GM23338 (cell line): ENCODE results near the gene FBLN5. TPM values are rescaled to one million over a fixed set of nuclear protein-coding genes. Genes with fewer than 3 reads are reported as not detected.

Source experiments
- ATAC-seq: fragments of 200-7000 bp; cut with Tn5 transposase; 3 replicates; pipeline ENCODE4 v1.9.1; 2020
- DNase-seq: peaks from one replicate; pipeline ENCODE4 v3.0.0-alpha.2; 2015; ENCODE audit warnings: low spot score
- H2AFZ ChIP-seq: fragments of 200-600 bp; sonication (generic); 2 replicates; pipeline ENCODE4 v1.8.0; 2016; ENCODE audit warnings: antibody characterized with exemption, mild to moderate bottlenecking, moderate library complexity
- H3F3A ChIP-seq: fragments of 200-600 bp; sonication (generic); replicated peaks from 2 replicates; pipeline ENCODE4 v1.8.0; 2017; ENCODE audit warnings: antibody characterized with exemption, mixed run types, low read depth
- H3K27ac ChIP-seq: fragments of 200-600 bp; sonication (generic); 2 replicates; pipeline ENCODE4 v1.6.1; 2016; ENCODE audit warnings: low read depth
- H3K27me3 ChIP-seq: fragments of 200-600 bp; sonication (generic); 2 replicates; pipeline ENCODE4 v1.8.0; 2016; ENCODE audit warnings: mild to moderate bottlenecking, mixed run types, moderate library complexity; ENCODE audit not compliant: insufficient read depth
- H3K36me3 ChIP-seq: fragments of 200-600 bp; sonication (generic); 2 replicates; pipeline ENCODE4 v1.8.0; 2016; ENCODE audit warnings: mild to moderate bottlenecking; ENCODE audit not compliant: insufficient read depth
- H3K4me1 ChIP-seq: fragments of 200-600 bp; sonication (generic); 2 replicates; pipeline ENCODE4 v1.8.0; 2016; ENCODE audit warnings: mild to moderate bottlenecking, moderate library complexity; ENCODE audit not compliant: insufficient read depth
- H3K4me2 ChIP-seq: fragments of 200-600 bp; sonication (generic); 2 replicates; pipeline ENCODE4 v1.7.1; 2017; ENCODE audit warnings: mixed run types
- H3K4me3 ChIP-seq: fragments of 200-600 bp; sonication (generic); 2 replicates; pipeline ENCODE4 v1.6.1; 2016; ENCODE audit warnings: mixed run types
- H3K79me2 ChIP-seq: fragments of 200-600 bp; sonication (generic); replicated peaks from 2 replicates; pipeline ENCODE4 v1.8.0; 2017; ENCODE audit warnings: mild to moderate bottlenecking; ENCODE audit not compliant: insufficient read depth
- H3K9me2 ChIP-seq: fragments of 200-600 bp; sonication (generic); 2 replicates; pipeline ENCODE4 v1.8.0; 2017; ENCODE audit not compliant: insufficient read depth
- H4K20me1 ChIP-seq: fragments of 200-600 bp; sonication (generic); replicated peaks from 2 replicates; pipeline ENCODE4 v1.8.0; 2017; ENCODE audit warnings: mild to moderate bottlenecking; ENCODE audit not compliant: insufficient read depth
- H3K27ac Mint-ChIP-seq: 2 replicates; pipeline ENCODE4 v1.8.0; 2020; ENCODE audit warnings: inconsistent platforms, mild to moderate bottlenecking, moderate library complexity, mixed read lengths
- H3K27me3 Mint-ChIP-seq: 3 replicates; pipeline ENCODE4 v1.8.0; 2022; ENCODE audit warnings: low read depth, mild to moderate bottlenecking, moderate library complexity, mixed read lengths, inconsistent platforms; ENCODE audit not compliant: insufficient read depth, poor library complexity
- H3K36me3 Mint-ChIP-seq: 3 replicates; pipeline ENCODE4 v1.8.0; 2021; ENCODE audit warnings: low read depth, mild to moderate bottlenecking, inconsistent platforms, moderate library complexity, mixed read lengths
- H3K4me1 Mint-ChIP-seq: 3 replicates; pipeline ENCODE4 v1.8.0; 2020; ENCODE audit warnings: mild to moderate bottlenecking, inconsistent platforms, mixed read lengths
- H3K4me3 Mint-ChIP-seq: 3 replicates; pipeline ENCODE4 v1.8.0; 2021; ENCODE audit warnings: moderate library complexity, mild to moderate bottlenecking, inconsistent platforms, mixed read lengths
- H3K9me3 Mint-ChIP-seq: 3 replicates; pipeline ENCODE4 v1.8.0; 2020; ENCODE audit warnings: moderate library complexity, mild to moderate bottlenecking, inconsistent platforms, mixed read lengths
- CREB1 ChIP-seq: fragments of 250-450 bp; sonication (Bioruptor Pico); IDR thresholded peaks from 2 replicates; pipeline ENCODE4 v1.5.0; 2020; ENCODE audit warnings: low read depth, mild to moderate bottlenecking, moderate library complexity
- ETS1 ChIP-seq: IDR thresholded peaks from 2 replicates; pipeline ENCODE4 v1.6.1; 2016; ENCODE audit warnings: antibody characterized with exemption
- EZH2 ChIP-seq: fragments of 200-600 bp; sonication (generic); IDR thresholded peaks from one replicate; pipeline ENCODE4 v1.8.0; 2017; ENCODE audit warnings: antibody characterized with exemption, mild to moderate bottlenecking, low read depth; ENCODE audit not compliant: unreplicated experiment
- POLR2AphosphoS5 ChIP-seq: IDR thresholded peaks from 2 replicates; pipeline ENCODE4 v1.6.1; 2016; ENCODE audit warnings: antibody characterized with exemption, low read depth
- ZNF114 ChIP-seq: fragments of 250-450 bp; sonication (Bioruptor Pico); IDR thresholded peaks from 2 replicates; pipeline ENCODE4 v1.5.0; 2020; ENCODE audit warnings: mild to moderate bottlenecking, moderate library complexity
- ZNF331 ChIP-seq: fragments of 250-450 bp; sonication (Bioruptor Pico); IDR thresholded peaks from 2 replicates; pipeline ENCODE4 v1.5.0; 2020; ENCODE audit warnings: low read depth, mild to moderate bottlenecking, moderate library complexity
- ZNF462 ChIP-seq: fragments of 250-450 bp; sonication (Bioruptor Pico); IDR thresholded peaks from 2 replicates; pipeline ENCODE4 v1.5.0; 2020; ENCODE audit warnings: mild to moderate bottlenecking, moderate library complexity
- polyA plus RNA-seq: library from polyadenylated mRNA; unstranded; fragments of >200 nt; fragmentation: Nextera tagmentation; extraction: Ambion mirVana; gene quantifications from 2 replicates; pipeline ENCODE4 v1.2.1, GENCODE V29; 2016
- total RNA-seq: library from RNA; depleted of rRNA; stranded (reverse); fragments of >200 nt; shearing (Covaris generic); gene quantifications from 2 replicates; pipeline ENCODE4 v1.2.3, GENCODE V29; 2014
- TF ChIP-seq, protein P1 (sequence below), 2 experiments: fragments of 200-600 bp in 1 of 2; sonication (generic) in 1 of 2; conservative IDR thresholded peaks; 2 replicates each; pipeline versions ENCODE4 v1.5.1 to v1.6.1; 2016 to 2017; ENCODE audit warnings: antibody characterized with exemption in 2 of 2, low read depth in 2 of 2, mild to moderate bottlenecking in 2 of 2, moderate library complexity in 1 of 2
- TF ChIP-seq, protein P2 (sequence below): IDR thresholded peaks from one replicate; pipeline ENCODE4 v1.6.1; 2018; ENCODE audit warnings: antibody characterized with exemption; ENCODE audit not compliant: unreplicated experiment

FBLN5 gene
- total and polyA plus RNA-seq, 2 experiments from 2014 or later, result 4.3 to 4.9 TPM

GRCh38 chr14:91920526-91920925, 27.0 kb downstream of the FBLN5 start:
- no peaks in the 10 kb centered on the region for H3F3A ChIP-seq
- no peak for TF ChIP-seq EZH2
- H3K27ac Mint-ChIP-seq, result no peak overlapping the region
- H3K4me3 Mint-ChIP-seq, result no peak overlapping the region
- no peaks in the 10 kb centered on the region for H4K20me1 ChIP-seq
- no peaks in the 10 kb centered on the region for H3K27me3 ChIP-seq
- no peaks in the 10 kb centered on the region for H3K36me3 ChIP-seq
- no peak overlapping the region for H3K4me2 ChIP-seq
- H3K36me3 Mint-ChIP-seq, result no peaks in the 10 kb centered on the region
- no peaks in the 10 kb centered on the region for H3K79me2 ChIP-seq
- no peak overlapping the region for H3K4me3 ChIP-seq
- H3K4me1 ChIP-seq, result no peaks in the 10 kb centered on the region
- no peak for DNase-seq
- H3K9me3 Mint-ChIP-seq, result no peaks in the 10 kb centered on the region
- no peaks in the 10 kb centered on the region for H3K4me1 Mint-ChIP-seq
- peaks cover 2% of the 10 kb centered on the region for H3K27me3 Mint-ChIP-seq
- H3K9me2 ChIP-seq, result 0 out of 2 replicates have a peak, but pooled peaks cover 5% of the 10 kb centered on the region
- H3K27ac ChIP-seq, result no peak overlapping the region
- ATAC-seq, result no peak
- H2AFZ ChIP-seq, result no peak overlapping the region

GRCh38 chr14:91919814-91920213, 27.7 kb downstream of the FBLN5 start:
- DNase-seq, result no peak
- ATAC-seq, result no peak
- no peaks in the 10 kb centered on the region for H4K20me1 ChIP-seq
- TF ChIP-seq POLR2AphosphoS5, result no peak
- no peak for TF ChIP-seq ETS1
- no peak for TF ChIP-seq ZNF114 (CRISPR knock-in tag)
- TF ChIP-seq CREB1 (CRISPR knock-in tag), result no peak
- no peak for TF ChIP-seq ZNF331 (CRISPR knock-in tag)
- no peak for TF ChIP-seq EZH2
- TF ChIP-seq, protein P1, sequence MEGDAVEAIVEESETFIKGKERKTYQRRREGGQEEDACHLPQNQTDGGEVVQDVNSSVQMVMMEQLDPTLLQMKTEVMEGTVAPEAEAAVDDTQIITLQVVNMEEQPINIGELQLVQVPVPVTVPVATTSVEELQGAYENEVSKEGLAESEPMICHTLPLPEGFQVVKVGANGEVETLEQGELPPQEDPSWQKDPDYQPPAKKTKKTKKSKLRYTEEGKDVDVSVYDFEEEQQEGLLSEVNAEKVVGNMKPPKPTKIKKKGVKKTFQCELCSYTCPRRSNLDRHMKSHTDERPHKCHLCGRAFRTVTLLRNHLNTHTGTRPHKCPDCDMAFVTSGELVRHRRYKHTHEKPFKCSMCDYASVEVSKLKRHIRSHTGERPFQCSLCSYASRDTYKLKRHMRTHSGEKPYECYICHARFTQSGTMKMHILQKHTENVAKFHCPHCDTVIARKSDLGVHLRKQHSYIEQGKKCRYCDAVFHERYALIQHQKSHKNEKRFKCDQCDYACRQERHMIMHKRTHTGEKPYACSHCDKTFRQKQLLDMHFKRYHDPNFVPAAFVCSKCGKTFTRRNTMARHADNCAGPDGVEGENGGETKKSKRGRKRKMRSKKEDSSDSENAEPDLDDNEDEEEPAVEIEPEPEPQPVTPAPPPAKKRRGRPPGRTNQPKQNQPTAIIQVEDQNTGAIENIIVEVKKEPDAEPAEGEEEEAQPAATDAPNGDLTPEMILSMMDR (conservative IDR thresholded peaks at IDR 0.05; ENCODE audit: low read depth in 2 of 2), result no peak
- TF ChIP-seq, protein P2, sequence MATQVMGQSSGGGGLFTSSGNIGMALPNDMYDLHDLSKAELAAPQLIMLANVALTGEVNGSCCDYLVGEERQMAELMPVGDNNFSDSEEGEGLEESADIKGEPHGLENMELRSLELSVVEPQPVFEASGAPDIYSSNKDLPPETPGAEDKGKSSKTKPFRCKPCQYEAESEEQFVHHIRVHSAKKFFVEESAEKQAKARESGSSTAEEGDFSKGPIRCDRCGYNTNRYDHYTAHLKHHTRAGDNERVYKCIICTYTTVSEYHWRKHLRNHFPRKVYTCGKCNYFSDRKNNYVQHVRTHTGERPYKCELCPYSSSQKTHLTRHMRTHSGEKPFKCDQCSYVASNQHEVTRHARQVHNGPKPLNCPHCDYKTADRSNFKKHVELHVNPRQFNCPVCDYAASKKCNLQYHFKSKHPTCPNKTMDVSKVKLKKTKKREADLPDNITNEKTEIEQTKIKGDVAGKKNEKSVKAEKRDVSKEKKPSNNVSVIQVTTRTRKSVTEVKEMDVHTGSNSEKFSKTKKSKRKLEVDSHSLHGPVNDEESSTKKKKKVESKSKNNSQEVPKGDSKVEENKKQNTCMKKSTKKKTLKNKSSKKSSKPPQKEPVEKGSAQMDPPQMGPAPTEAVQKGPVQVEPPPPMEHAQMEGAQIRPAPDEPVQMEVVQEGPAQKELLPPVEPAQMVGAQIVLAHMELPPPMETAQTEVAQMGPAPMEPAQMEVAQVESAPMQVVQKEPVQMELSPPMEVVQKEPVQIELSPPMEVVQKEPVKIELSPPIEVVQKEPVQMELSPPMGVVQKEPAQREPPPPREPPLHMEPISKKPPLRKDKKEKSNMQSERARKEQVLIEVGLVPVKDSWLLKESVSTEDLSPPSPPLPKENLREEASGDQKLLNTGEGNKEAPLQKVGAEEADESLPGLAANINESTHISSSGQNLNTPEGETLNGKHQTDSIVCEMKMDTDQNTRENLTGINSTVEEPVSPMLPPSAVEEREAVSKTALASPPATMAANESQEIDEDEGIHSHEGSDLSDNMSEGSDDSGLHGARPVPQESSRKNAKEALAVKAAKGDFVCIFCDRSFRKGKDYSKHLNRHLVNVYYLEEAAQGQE, result no peak
- TF ChIP-seq ZNF462 (CRISPR knock-in tag), result no peak

More at GRCh38 chr14:91919814-91920213, 27.7 kb downstream of the FBLN5 start:
- Mint-ChIP-seq H3K27me3 (peaks cover 2% of the 10 kb centered on the region), H3K4me1 (no peaks in the 10 kb centered on the region), H3K27ac (no peak overlapping the region), H3K4me3 (no peak overlapping the region), H3K9me3 (no peaks in the 10 kb centered on the region), H3K36me3 (no peaks in the 10 kb centered on the region; the same call in 2 of the 3 replicates)
- Histone ChIP-seq H3F3A (no peaks in the 10 kb centered on the region), H3K9me2 (0 out of 2 replicates have a peak, but pooled peaks cover 5% of the 10 kb centered on the region), H3K4me2 (no peak overlapping the region), H3K27ac (no peak overlapping the region), H3K27me3 (no peaks in the 10 kb centered on the region), H2AFZ (no peak overlapping the region), H3K4me3 (no peak overlapping the region), H3K79me2 (no peaks in the 10 kb centered on the region), H3K4me1 (no peaks in the 10 kb centered on the region), H3K36me3 (no peaks in the 10 kb centered on the region)
